GM04504 (cell line): ENCODE results near the gene KCNJ6.

Experiments used
- DNase-seq: peaks from one replicate; pipeline ENCODE4 v3.0.0-alpha.2; 2012; ENCODE audit warnings: low read depth

KCNJ6 gene

GRCh38 chr21:37642493-37642892 lies 273.8 kb downstream of the KCNJ6 start:
- no peak for DNase-seq

- DNase-seq, result no peak
Measured at GRCh38 chr21:37639756-37640155, 276.5 kb downstream of the KCNJ6 start.

GRCh38 chr21:37636152-37636860 lies 280.0 kb downstream of the KCNJ6 start:
- peak; percentile 58 for DNase-seq

- DNase-seq, result no peak
Measured at GRCh38 chr21:37631319-37632117, 284.7 kb downstream of the KCNJ6 start.

- no peak for DNase-seq
Measured at GRCh38 chr21:37630872-37631271, 285.4 kb downstream of the KCNJ6 start.

- DNase-seq, result no peak
Measured at GRCh38 chr21:37628362-37628761, 287.9 kb downstream of the KCNJ6 start.

- no peak for DNase-seq
Measured at GRCh38 chr21:37627561-37627960, 288.7 kb downstream of the KCNJ6 start.

- no peak for DNase-seq
Measured at GRCh38 chr21:37627074-37627473, 289.2 kb downstream of the KCNJ6 start.

GRCh38 chr21:37626320-37626719 lies 289.9 kb downstream of the KCNJ6 start:
- no peak for DNase-seq

GRCh38 chr21:37623689-37624088 lies 292.6 kb downstream of the KCNJ6 start:
- no peak for DNase-seq

- DNase-seq, result no peak
Measured at GRCh38 chr21:37623183-37623582, 293.1 kb downstream of the KCNJ6 start.

- DNase-seq, result no peak
Measured at GRCh38 chr21:37622755-37623154, 293.5 kb downstream of the KCNJ6 start.

- no peak for DNase-seq
Measured at GRCh38 chr21:37620401-37620800, 295.9 kb downstream of the KCNJ6 start.

- DNase-seq, result no peak
Measured at GRCh38 chr21:37619464-37619974, 296.7 kb downstream of the KCNJ6 start.

- DNase-seq, result no peak
Measured at GRCh38 chr21:37618081-37618480, 298.2 kb downstream of the KCNJ6 start.

GRCh38 chr21:37615962-37616361 lies 300.3 kb downstream of the KCNJ6 start:
- no peak for DNase-seq

GRCh38 chr21:37614351-37614875 lies 301.8 kb downstream of the KCNJ6 start:
- DNase-seq, result no peak

GRCh38 chr21:37607081-37607480 lies 309.2 kb downstream of the KCNJ6 start:
- no peak for DNase-seq

- no peak for DNase-seq
Measured at GRCh38 chr21:37606549-37606948, 309.7 kb downstream of the KCNJ6 start.

- DNase-seq, result no peak
Measured at GRCh38 chr21:37605006-37605405, 311.3 kb downstream of the KCNJ6 start.

GRCh38 chr21:37603129-37603528 lies 313.1 kb downstream of the KCNJ6 start:
- no peak for DNase-seq

- DNase-seq, result no peak
Measured at GRCh38 chr21:37601915-37602314, 314.3 kb downstream of the KCNJ6 start.

- DNase-seq, result no peak
Measured at GRCh38 chr21:37601027-37601426, 315.2 kb downstream of the KCNJ6 start.
